Measurements from ENCODE around the gene DENND1A.

The DENND1A gene

GRCh38 chr9:123418506-123418905, 511.4 kb downstream of the DENND1A start:
- no peak overlapping the region for H3K4me3 ChIP-seq (ENCODE audit: low read depth, low read length)
- peaks cover 23% of the 10 kb centered on the region for H3K4me1 ChIP-seq (ENCODE audit: control insufficient read depth, insufficient read depth, low read length)
- H3K27ac ChIP-seq (ENCODE audit: low read depth, low read length) = no peak overlapping the region
- H3K9me3 ChIP-seq (ENCODE audit: control insufficient read depth, insufficient read depth, low read length) = no peaks in the 10 kb centered on the region
- no peak overlapping the region for H3K9ac ChIP-seq (ENCODE audit: low read depth, low read length)
- H3K27me3 ChIP-seq (ENCODE audit: control insufficient read depth, insufficient read depth, low read length) = no peaks in the 10 kb centered on the region
- H3K36me3 ChIP-seq (ENCODE audit: control insufficient read depth, insufficient read depth, low read length) = no peaks in the 10 kb centered on the region

GRCh38 chr9:123418052-123418430, 511.9 kb downstream of the DENND1A start:
- Histone ChIP-seq H3K27me3 (ENCODE audit: control insufficient read depth, insufficient read depth, low read length) (no peaks in the 10 kb centered on the region), H3K4me1 (ENCODE audit: control insufficient read depth, insufficient read depth, low read length) (peaks cover 19% of the 10 kb centered on the region), H3K9me3 (ENCODE audit: control insufficient read depth, insufficient read depth, low read length) (no peaks in the 10 kb centered on the region), H3K27ac (ENCODE audit: low read depth, low read length) (no peak overlapping the region), H3K4me3 (ENCODE audit: low read depth, low read length) (no peak overlapping the region), H3K9ac (ENCODE audit: low read depth, low read length) (no peak overlapping the region), H3K36me3 (ENCODE audit: control insufficient read depth, insufficient read depth, low read length) (no peaks in the 10 kb centered on the region)

GRCh38 chr9:123417289-123418051, 512.5 kb downstream of the DENND1A start:
- H3K27me3 ChIP-seq (ENCODE audit: control insufficient read depth, insufficient read depth, low read length) = no peaks in the 10 kb centered on the region
- no peaks in the 10 kb centered on the region for H3K36me3 ChIP-seq (ENCODE audit: control insufficient read depth, insufficient read depth, low read length)
- H3K9me3 ChIP-seq (ENCODE audit: control insufficient read depth, insufficient read depth, low read length) = no peaks in the 10 kb centered on the region
- no peak overlapping the region for H3K9ac ChIP-seq (ENCODE audit: low read depth, low read length)
- H3K4me3 ChIP-seq (ENCODE audit: low read depth, low read length) = no peak overlapping the region
- H3K4me1 ChIP-seq (ENCODE audit: control insufficient read depth, insufficient read depth, low read length) = peaks cover 13% of the 10 kb centered on the region
- H3K27ac ChIP-seq (ENCODE audit: low read depth, low read length) = no peak overlapping the region

DNA sequence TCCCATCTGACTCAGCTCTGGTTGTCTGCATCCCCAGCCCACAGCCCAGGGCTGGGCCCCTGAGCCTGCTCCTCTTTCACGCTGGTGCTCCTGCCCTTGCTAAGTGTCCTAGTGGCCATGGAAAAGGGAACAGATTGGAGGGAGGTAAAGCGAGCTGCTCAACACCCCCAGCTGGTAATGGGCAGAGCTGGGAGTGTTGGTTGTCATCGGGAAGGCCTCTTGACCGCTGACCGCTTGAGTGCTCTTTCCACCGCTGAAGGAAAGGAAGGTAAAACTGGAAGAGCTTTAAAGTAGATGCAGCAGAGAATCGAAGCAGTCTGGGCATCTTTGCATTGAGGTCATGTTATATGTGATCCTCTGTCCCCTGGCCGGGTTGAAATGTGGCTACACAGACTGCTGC, 513.8 kb downstream of the DENND1A start:
- no peak overlapping the region for H3K27ac ChIP-seq (ENCODE audit: low read depth, low read length)
- H3K4me1 ChIP-seq (ENCODE audit: control insufficient read depth, insufficient read depth, low read length) = peaks cover 12% of the 10 kb centered on the region
- H3K4me3 ChIP-seq (ENCODE audit: low read depth, low read length) = no peak overlapping the region
- H3K36me3 ChIP-seq (ENCODE audit: control insufficient read depth, insufficient read depth, low read length) = no peaks in the 10 kb centered on the region
- H3K27me3 ChIP-seq (ENCODE audit: control insufficient read depth, insufficient read depth, low read length) = no peaks in the 10 kb centered on the region
- no peaks in the 10 kb centered on the region for H3K9me3 ChIP-seq (ENCODE audit: control insufficient read depth, insufficient read depth, low read length)
- H3K9ac ChIP-seq (ENCODE audit: low read depth, low read length) = no peak overlapping the region

DNA sequence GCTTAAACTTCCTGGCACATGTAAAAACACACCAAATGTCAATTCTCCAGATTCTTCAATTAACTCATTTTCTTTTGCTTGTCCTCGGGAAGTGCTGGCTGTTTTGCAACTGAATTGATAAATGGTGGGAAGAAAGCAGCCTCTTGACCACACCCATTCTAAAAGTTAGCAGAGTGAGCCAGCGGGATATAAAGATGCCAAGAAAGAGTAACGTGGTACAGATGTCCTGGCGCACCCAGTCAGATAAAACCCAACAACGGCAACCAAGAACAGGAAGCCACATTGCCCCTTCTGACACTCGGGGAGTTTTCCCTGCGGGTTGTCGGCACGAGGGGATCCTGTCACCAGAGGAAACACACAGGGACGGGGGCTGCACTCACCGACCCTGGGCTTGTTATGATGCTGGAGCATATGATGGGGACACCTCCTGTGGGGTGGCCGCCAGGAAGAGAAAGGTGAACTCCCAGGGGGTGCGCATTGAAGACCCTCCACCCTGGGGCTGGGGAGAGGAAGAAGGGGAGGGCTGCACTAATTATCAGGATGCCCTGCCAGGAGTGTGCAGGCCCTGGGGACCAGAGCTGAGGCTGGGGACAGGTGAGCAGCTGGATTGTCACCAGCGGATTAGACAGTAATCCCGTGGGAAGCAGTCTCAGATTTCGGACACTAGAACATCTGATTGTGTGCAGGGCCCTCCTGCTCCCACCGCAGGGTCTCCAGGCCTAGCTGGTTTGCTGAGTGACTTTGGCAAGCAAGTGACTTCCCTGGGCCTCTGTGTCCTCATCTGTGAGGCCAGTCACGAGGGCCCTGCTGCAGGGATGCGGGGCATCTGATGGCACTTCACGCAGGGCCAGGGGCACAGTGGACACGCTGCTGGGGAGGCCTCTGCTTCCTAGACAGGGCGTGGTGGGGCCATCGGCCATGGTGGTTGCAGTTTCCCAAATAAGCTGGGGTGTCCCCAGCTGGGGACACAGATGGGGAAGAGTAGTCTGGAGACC, 514.7 kb downstream of the DENND1A start:
- no peaks in the 10 kb centered on the region for H3K36me3 ChIP-seq (ENCODE audit: control insufficient read depth, insufficient read depth, low read length)
- no peaks in the 10 kb centered on the region for H3K27me3 ChIP-seq (ENCODE audit: control insufficient read depth, insufficient read depth, low read length)
- peaks cover 12% of the 10 kb centered on the region for H3K4me1 ChIP-seq (ENCODE audit: control insufficient read depth, insufficient read depth, low read length)
- H3K9ac ChIP-seq (ENCODE audit: low read depth, low read length) = no peak overlapping the region
- H3K9me3 ChIP-seq (ENCODE audit: control insufficient read depth, insufficient read depth, low read length) = no peaks in the 10 kb centered on the region
- no peak overlapping the region for H3K27ac ChIP-seq (ENCODE audit: low read depth, low read length)
- no peak overlapping the region for H3K4me3 ChIP-seq (ENCODE audit: low read depth, low read length)

GRCh38 chr9:123414204-123414603, 515.7 kb downstream of the DENND1A start:
- H3K4me3 ChIP-seq (ENCODE audit: low read depth, low read length) = no peak overlapping the region
- no peak overlapping the region for H3K9ac ChIP-seq (ENCODE audit: low read depth, low read length)
- peaks cover 12% of the 10 kb centered on the region for H3K4me1 ChIP-seq (ENCODE audit: control insufficient read depth, insufficient read depth, low read length)
- no peak overlapping the region for H3K27ac ChIP-seq (ENCODE audit: low read depth, low read length)
- H3K27me3 ChIP-seq (ENCODE audit: control insufficient read depth, insufficient read depth, low read length) = no peaks in the 10 kb centered on the region
- no peaks in the 10 kb centered on the region for H3K9me3 ChIP-seq (ENCODE audit: control insufficient read depth, insufficient read depth, low read length)
- no peaks in the 10 kb centered on the region for H3K36me3 ChIP-seq (ENCODE audit: control insufficient read depth, insufficient read depth, low read length)

DNA sequence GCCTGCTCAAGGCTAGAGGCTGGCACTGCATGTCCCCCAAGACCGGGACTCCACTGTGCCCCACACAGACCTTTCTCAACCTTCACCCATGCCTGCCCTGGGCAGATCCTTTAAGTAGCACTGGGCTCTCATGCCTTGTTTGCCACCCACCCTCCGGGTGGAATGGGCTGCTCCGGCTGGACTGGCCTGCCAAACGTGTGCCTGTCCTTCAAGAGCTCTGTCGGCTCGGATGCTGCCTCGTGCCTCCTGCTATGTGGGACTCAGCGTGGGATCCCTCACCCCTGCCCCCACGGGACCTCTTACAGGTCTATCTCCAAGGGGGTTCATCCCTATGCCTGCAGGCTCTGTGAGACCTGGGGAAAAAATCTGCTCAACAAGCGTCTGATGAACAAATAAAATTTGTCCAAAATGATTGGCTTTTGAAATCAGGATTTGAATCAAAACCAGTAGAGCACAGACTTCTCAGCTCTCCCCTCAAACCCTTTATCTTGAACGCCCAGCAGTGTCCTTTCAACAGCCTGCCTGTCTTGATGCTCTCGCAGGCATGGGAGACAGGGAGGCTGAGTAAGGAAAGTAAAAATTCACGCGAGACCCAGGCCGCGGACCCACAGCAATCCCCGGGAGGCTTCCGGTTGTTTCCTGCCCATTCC, 517.6 kb downstream of the DENND1A start:
- Histone ChIP-seq H3K9me3 (ENCODE audit: control insufficient read depth, insufficient read depth, low read length) (no peaks in the 10 kb centered on the region), H3K9ac (ENCODE audit: low read depth, low read length) (no peak overlapping the region), H3K27ac (ENCODE audit: low read depth, low read length) (no peak overlapping the region), H3K4me1 (ENCODE audit: control insufficient read depth, insufficient read depth, low read length) (peaks cover 17% of the 10 kb centered on the region), H3K27me3 (ENCODE audit: control insufficient read depth, insufficient read depth, low read length) (no peaks in the 10 kb centered on the region), H3K36me3 (ENCODE audit: control insufficient read depth, insufficient read depth, low read length) (no peaks in the 10 kb centered on the region), H3K4me3 (ENCODE audit: low read depth, low read length) (no peak overlapping the region)

DNA sequence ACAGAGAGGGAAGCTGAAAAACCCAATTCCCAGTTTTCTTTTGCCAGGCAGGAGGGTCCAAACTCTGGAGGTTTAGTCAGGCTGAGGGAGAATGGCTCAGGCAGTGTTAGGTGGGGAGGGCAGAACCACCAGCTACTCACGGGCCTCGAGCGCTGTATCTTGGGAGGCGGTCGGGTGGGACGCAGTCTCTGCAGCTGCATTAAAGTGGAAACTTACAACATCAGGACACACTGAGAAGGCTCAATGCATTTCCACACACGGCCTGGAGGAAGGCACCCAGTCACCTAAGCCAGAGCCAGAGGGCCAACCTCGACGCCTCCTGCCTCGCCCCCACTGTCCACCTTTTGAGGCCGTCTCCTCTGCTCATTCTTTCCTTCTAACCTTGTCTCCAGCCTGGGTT, 518.3 kb downstream of the DENND1A start:
- no peak overlapping the region for H3K9ac ChIP-seq (ENCODE audit: low read depth, low read length)
- no peaks in the 10 kb centered on the region for H3K9me3 ChIP-seq (ENCODE audit: control insufficient read depth, insufficient read depth, low read length)
- peaks cover 21% of the 10 kb centered on the region for H3K4me1 ChIP-seq (ENCODE audit: control insufficient read depth, insufficient read depth, low read length)
- H3K27ac ChIP-seq (ENCODE audit: low read depth, low read length) = no peak overlapping the region
- no peak overlapping the region for H3K4me3 ChIP-seq (ENCODE audit: low read depth, low read length)
- H3K27me3 ChIP-seq (ENCODE audit: control insufficient read depth, insufficient read depth, low read length) = no peaks in the 10 kb centered on the region
- H3K36me3 ChIP-seq (ENCODE audit: control insufficient read depth, insufficient read depth, low read length) = no peaks in the 10 kb centered on the region

GRCh38 chr9:123411191-123411590, 518.7 kb downstream of the DENND1A start:
- H3K4me1 ChIP-seq (ENCODE audit: control insufficient read depth, insufficient read depth, low read length) = peaks cover 26% of the 10 kb centered on the region
- no peaks in the 10 kb centered on the region for H3K9me3 ChIP-seq (ENCODE audit: control insufficient read depth, insufficient read depth, low read length)
- no peak overlapping the region for H3K4me3 ChIP-seq (ENCODE audit: low read depth, low read length)
- H3K27ac ChIP-seq (ENCODE audit: low read depth, low read length) = no peak overlapping the region
- no peaks in the 10 kb centered on the region for H3K36me3 ChIP-seq (ENCODE audit: control insufficient read depth, insufficient read depth, low read length)
- H3K9ac ChIP-seq (ENCODE audit: low read depth, low read length) = no peak overlapping the region
- no peaks in the 10 kb centered on the region for H3K27me3 ChIP-seq (ENCODE audit: control insufficient read depth, insufficient read depth, low read length)

GRCh38 chr9:123410281-123410910, 519.5 kb downstream of the DENND1A start:
- H3K36me3 ChIP-seq (ENCODE audit: control insufficient read depth, insufficient read depth, low read length) = no peaks in the 10 kb centered on the region
- no peak overlapping the region for H3K4me3 ChIP-seq (ENCODE audit: low read depth, low read length)
- H3K4me1 ChIP-seq (ENCODE audit: control insufficient read depth, insufficient read depth, low read length) = peaks cover 29% of the 10 kb centered on the region
- H3K27ac ChIP-seq (ENCODE audit: low read depth, low read length) = no peak overlapping the region
- no peaks in the 10 kb centered on the region for H3K27me3 ChIP-seq (ENCODE audit: control insufficient read depth, insufficient read depth, low read length)
- H3K9me3 ChIP-seq (ENCODE audit: control insufficient read depth, insufficient read depth, low read length) = no peaks in the 10 kb centered on the region
- H3K9ac ChIP-seq (ENCODE audit: low read depth, low read length) = no peak overlapping the region

All from HUES48 (cell line).